ENCODE results near the gene KIR3DL1.

DNA sequence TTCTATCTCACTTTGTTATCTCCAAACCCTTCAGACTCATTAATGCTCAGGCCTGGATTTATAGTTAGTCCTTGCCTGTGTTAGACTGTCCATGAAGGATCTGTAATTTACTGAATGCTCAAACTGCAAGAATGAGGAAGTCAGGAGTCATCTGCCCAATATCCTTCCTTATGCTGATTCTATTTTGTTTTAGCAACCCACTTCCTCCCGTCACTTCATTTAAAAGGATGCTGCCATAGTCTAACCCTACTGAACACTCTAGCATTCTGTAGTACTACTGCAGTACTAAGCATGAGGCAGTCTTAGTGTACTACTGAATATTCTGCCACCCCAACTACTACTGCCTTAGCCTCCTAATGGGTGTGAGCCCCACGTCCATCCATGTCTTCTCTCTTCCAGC, 59.2 kb downstream of the KIR3DL1 start:
- no peak for TF ChIP-seq ARNT (IDR thresholded peaks at IDR 0.05)
- no peak for TF ChIP-seq LEF1 (IDR thresholded peaks at IDR 0.05; ENCODE audit: borderline replicate concordance)
- TF ChIP-seq HDGF (IDR thresholded peaks at IDR 0.05; ENCODE audit: borderline replicate concordance) = no peak
- TF ChIP-seq ELF4 (IDR thresholded peaks at IDR 0.05) = no peak
- no peak for TF ChIP-seq FOXA1 (IDR thresholded peaks at IDR 0.05)
- no peak for TF ChIP-seq TARDBP (IDR thresholded peaks at IDR 0.05)

Measured in HEK293T (cell line).